Measurements from ENCODE around the gene STC2. TPM values are rescaled to one million over a fixed set of nuclear protein-coding genes. Genes with fewer than 3 reads are reported as not detected.

STC2 gene
- total RNA-seq, 4 donors from 2014 or later, result 1.5 to 8.1 (median 2.0) TPM

- H3K27me3 ChIP-seq, result peaks cover 17% of the 10 kb centered on the region
- intact Hi-C loops (cut with DNase I; ENCODE audit: low total_unique reads), result no loop called here
- H3K9me3 ChIP-seq, result peaks cover 0 to 2% of the 10 kb centered on the region in 2 donors
- H3K27ac ChIP-seq, result no peak overlapping the region
- no peaks in the 10 kb centered on the region for H3K4me1 ChIP-seq
- H3K36me3 ChIP-seq, result no peaks in the 10 kb centered on the region
- in situ Hi-C loops (cut with MboI; ENCODE audit: low pct_ligation_motif_present in 1 of 4, low pct_unique_long_range_greater_than_20kb in 1 of 4, low sequenced_read_pairs in 3 of 4), result loop anchor here in 1 of 4 donors (25.0 kb wide), 1 partner anchor 260 kb away; no protein-coding TSS in a partner anchor
- H3K4me3 ChIP-seq, result no peak overlapping the region
- no peak for DNase-seq
- 50 to 67% methylated on average over 1 to 6 of the region's 6 CpGs for WGBS, 2 donors (ENCODE audit: low coverage in 1 of 2)
- TF ChIP-seq POLR2A (IDR thresholded peaks at IDR 0.05) (no peak), CTCF (IDR thresholded peaks at IDR 0.05) (no peak), EP300 (IDR thresholded peaks at IDR 0.05; ENCODE audit: low read depth) (no peak), POLR2AphosphoS5 (IDR thresholded peaks at IDR 0.05) (no peak)
Observed at GRCh38 chr5:173302546-173303155, 25.6 kb downstream of the STC2 start.

GRCh38 chr5:173301695-173302545, 26.3 kb downstream of the STC2 start:
- intact Hi-C loops (cut with DNase I; ENCODE audit: low total_unique reads) (no loop called here), in situ Hi-C loops (cut with MboI; ENCODE audit: low pct_ligation_motif_present in 1 of 4, low pct_unique_long_range_greater_than_20kb in 1 of 4, low sequenced_read_pairs in 3 of 4) (loop anchor here in 1 of 4 donors (25.0 kb wide), 1 partner anchor 260 kb away; no protein-coding TSS in a partner anchor)
- TF ChIP-seq CTCF (IDR thresholded peaks at IDR 0.05) (no peak), POLR2AphosphoS5 (IDR thresholded peaks at IDR 0.05) (no peak), EP300 (IDR thresholded peaks at IDR 0.05; ENCODE audit: low read depth) (no peak), POLR2A (IDR thresholded peaks at IDR 0.05) (no peak)
- Histone ChIP-seq H3K4me3 (no peak overlapping the region), H3K27me3 (peaks cover 20% of the 10 kb centered on the region), H3K36me3 (no peaks in the 10 kb centered on the region), H3K4me1 (no peaks in the 10 kb centered on the region), H3K9me3 (no peaks in the 10 kb centered on the region), H3K27ac (no peak overlapping the region)
- 60 to 78% methylated on average over 4 to 17 of the region's 17 CpGs for WGBS, 2 donors (ENCODE audit: low coverage in 1 of 2)
- no peak for DNase-seq

DNA sequence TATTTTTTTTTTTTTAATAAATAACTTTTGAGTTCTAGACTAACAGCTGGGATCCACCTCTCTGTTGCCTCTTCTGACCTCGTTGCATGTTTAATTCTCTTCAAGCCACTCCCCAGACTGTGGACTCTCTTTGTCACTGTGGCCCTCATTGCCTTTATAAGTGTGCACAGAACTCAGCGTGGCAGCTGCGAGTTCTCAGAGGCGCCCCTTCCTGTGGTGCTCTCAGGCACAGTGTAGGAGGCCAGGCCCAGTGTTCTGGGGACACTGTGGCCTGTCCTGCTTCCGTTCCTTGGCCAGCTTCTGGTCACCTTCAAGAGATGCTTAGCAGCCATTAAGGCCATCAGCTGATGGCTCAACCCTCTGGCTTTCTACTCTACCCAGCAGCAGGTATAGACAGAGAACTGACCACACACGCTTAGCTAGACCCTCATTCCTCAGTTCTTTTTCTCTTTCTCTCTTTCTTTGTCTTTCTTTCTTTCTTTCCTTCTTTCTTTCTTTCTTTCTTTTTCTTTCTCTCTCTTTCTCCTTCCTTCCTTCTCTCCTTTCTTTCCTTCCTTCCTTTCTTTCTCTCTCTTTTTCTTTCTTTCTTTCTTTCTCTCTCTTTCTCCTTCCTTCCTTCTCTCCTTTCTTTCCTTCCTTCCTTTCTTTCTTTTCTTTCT, 27.7 kb downstream of the STC2 start:
- intact Hi-C loops (cut with DNase I; ENCODE audit: low total_unique reads) (no loop called here), in situ Hi-C loops (cut with MboI; ENCODE audit: low pct_ligation_motif_present in 1 of 4, low pct_unique_long_range_greater_than_20kb in 1 of 4, low sequenced_read_pairs in 3 of 4) (loop anchor here in 1 of 4 donors (25.0 kb wide), 1 partner anchor 262 kb away; no protein-coding TSS in a partner anchor)
- Histone ChIP-seq H3K4me1 (no peaks in the 10 kb centered on the region), H3K27me3 (peaks cover 20% of the 10 kb centered on the region), H3K4me3 (no peak overlapping the region), H3K36me3 (no peaks in the 10 kb centered on the region), H3K9me3 (no peaks in the 10 kb centered on the region), H3K27ac (no peak overlapping the region)
- DNase-seq, result no peak
- 79 to 86% methylated on average over 6 of the region's 6 CpGs for WGBS, 2 donors (ENCODE audit: low coverage in 1 of 2)
- TF ChIP-seq POLR2AphosphoS5 (IDR thresholded peaks at IDR 0.05) (no peak), POLR2A (IDR thresholded peaks at IDR 0.05) (no peak), EP300 (IDR thresholded peaks at IDR 0.05; ENCODE audit: low read depth) (no peak), CTCF (IDR thresholded peaks at IDR 0.05) (no peak)

GRCh38 chr5:173299820-173300219, 28.4 kb downstream of the STC2 start:
- TF ChIP-seq CTCF (IDR thresholded peaks at IDR 0.05) (no peak), EP300 (IDR thresholded peaks at IDR 0.05; ENCODE audit: low read depth) (no peak), POLR2AphosphoS5 (IDR thresholded peaks at IDR 0.05) (no peak), POLR2A (IDR thresholded peaks at IDR 0.05) (no peak)

More at GRCh38 chr5:173299820-173300219, 28.4 kb downstream of the STC2 start:
- Histone ChIP-seq H3K4me1 (no peaks in the 10 kb centered on the region), H3K27me3 (peaks cover 20% of the 10 kb centered on the region), H3K27ac (no peak overlapping the region), H3K9me3 (no peaks in the 10 kb centered on the region), H3K36me3 (no peaks in the 10 kb centered on the region), H3K4me3 (no peak overlapping the region)
- DNase-seq, result no peak
- WGBS, 2 donors (ENCODE audit: low coverage in 1 of 2), result 74% methylated on average over 7 of the region's 7 CpGs; no CpG with 5 or more reads in 1 of the 2 donors
- intact Hi-C loops (cut with DNase I; ENCODE audit: low total_unique reads), result loop anchor here (10.0 kb wide), 1 partner anchor 275 kb away; no protein-coding TSS in a partner anchor
- in situ Hi-C loops (cut with MboI; ENCODE audit: low pct_ligation_motif_present in 1 of 4, low pct_unique_long_range_greater_than_20kb in 1 of 4, low sequenced_read_pairs in 3 of 4), result loop anchor here in 3 of 4 donors (10.0 to 25.0 kb wide), 5 partner anchors 262 to 662 kb away; partner anchors contain the start of gene RPL26L1 (in 1 of the 3)

Measured in transverse colon (tissue), 4 donors.